ENCODE data around the gene TEAD3.

The TEAD3 gene

DNA sequence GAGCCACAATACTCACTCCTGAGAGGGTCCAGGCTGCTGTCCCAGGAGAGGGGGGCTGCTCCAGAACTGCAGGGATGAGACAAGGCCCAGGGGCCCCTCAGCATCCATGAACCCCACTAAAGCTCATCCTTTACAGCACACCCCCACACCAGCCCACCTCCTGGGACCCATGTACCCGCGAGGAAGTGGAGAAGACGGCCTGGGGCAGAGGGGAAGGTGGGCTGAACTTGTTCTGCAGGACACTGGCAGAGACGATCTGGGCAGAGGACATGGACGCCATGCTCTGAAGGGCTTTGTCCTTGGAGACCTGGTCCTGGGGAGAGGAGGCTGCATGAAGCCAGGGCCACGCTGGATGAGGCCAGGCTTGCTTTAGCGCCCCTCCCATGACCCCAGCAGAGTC is 18.6 kb downstream of the TEAD3 start:
- intact Hi-C loops (cut with DNase I): no loop called here
- peak in 1 of 10 donors; percentile 44 for DNase-seq

DNA sequence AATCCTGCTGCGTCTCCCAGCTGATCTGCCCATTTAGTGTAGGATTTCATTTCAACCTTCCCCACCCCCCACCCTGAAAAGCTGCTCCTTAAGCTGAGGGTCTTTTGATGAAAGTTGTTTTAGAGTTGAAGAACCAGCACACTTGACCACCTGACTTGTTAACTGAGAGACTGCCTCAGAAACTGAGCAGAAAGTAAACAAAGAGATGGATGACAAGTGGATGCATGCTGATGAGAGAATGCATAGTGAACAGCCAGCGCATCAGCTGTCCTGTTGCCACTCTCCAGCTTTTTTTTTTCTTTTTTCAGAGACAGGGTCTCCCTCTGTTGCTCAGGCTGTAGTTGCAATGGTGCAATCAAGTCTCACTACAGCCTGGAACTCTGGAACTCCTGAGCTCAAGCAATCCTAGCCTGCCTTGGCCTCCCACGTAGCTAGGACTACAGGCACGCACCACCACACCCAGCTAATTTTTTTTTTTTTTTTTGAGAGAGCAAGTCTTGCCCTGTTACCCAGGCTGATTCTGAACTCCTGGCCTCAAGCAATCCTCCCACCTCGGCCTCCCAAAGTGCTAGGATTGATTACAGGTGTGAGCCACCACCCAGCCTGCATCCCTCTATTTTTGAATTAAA is 19.2 kb downstream of the TEAD3 start:
- intact Hi-C loops (cut with DNase I): no loop called here
- no peak for DNase-seq

DNA sequence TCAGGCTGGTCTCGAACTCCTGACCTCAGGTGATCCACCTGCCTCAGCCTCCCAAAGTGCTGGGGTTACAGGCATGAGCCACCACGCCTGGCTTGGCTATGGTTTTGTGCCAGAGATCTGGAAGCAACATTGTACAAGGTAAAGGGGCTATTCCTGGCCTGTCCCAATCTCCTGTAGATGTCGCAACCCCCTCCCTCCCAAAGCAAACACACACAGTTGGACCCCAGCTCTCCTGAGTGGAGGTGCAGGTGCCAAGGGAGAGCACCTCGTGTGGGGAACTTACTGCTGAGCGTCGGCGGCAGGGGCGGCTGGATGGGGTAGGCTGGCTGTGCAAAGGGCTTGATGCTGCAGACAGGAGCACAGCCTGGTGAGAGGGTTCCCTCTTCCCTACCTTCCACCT is 19.9 kb downstream of the TEAD3 start:
- intact Hi-C loops (cut with DNase I): no loop called here
- no peak for DNase-seq

DNA sequence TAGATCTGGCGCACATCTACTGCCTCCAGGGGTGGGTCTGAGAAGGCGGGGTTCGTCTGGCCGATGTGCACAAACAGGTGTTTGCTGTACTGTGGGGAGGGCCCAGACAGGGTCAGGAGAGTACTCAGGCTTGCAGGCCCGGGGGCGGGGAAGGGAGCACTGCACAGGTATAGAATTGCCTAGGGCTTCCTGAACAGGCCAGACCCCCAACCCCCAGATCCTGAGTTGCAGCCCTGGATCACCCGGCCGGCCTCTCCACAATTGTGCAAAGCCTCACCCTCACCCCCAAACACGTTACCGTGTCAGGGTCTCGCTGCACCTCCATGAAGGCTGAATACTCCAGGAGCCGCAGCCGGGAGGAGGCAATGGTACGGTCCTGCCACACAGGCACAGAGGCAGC is 20.9 kb downstream of the TEAD3 start:
- intact Hi-C loops (cut with DNase I): no loop called here
- peak in 2 of 10 donors; percentile 68 to 78 for DNase-seq

DNA sequence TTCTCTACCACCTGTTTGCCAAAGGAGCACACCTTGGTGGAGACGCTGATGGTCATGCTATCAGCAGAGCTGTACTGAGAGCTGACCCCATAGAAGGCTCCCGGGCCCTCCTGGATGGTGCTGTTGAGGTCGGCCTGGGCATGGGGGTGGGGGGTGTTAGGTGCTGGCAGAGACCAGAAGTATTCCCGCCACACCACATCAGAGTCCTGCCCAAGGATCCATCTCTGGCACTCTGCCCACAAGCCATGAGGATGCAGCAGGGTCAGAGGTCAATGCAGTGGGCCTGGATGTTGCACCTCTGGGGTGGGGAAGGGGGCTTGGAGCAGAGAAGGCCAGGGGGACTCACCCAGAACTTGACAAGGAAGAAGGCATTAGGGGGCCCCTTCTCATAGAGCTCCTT is 21.3 kb downstream of the TEAD3 start:
- peak in 2 of 10 donors; percentile 48 to 67 for DNase-seq
- intact Hi-C loops (cut with DNase I): no loop called here

DNA sequence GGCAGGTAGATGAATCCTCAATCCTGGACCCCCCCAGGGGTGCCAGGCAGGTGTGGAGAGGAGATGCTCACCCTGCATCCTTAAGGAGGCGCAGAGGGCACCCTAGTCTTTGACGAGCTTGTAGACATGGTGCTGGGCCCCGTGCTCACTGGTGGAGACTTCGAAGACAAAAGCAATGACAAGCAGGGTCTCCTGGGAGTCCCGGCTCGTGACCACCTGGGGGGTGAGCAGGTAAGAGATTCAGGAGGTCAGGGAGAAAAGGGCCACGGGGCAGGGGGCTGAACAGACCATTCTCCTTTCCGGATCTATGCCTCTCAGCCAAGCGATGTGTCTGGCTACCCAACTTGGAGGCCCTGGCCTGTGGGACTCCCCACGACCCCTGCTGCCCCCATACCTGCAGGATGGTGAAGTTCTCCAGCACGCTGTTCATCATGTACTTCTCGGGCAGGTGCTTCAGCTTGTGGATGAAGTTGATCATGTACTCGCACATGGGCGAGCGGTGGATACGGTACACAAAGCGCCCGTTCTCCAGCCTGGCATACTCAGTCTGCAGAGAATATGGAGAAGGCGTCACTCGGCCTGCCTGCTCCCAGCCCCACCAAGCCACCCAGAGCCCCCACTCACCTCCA is 21.8 kb downstream of the TEAD3 start:
- intact Hi-C loops (cut with DNase I): no loop called here
- DNase-seq: peak in 2 of 10 donors; percentile 56 to 63

DNA sequence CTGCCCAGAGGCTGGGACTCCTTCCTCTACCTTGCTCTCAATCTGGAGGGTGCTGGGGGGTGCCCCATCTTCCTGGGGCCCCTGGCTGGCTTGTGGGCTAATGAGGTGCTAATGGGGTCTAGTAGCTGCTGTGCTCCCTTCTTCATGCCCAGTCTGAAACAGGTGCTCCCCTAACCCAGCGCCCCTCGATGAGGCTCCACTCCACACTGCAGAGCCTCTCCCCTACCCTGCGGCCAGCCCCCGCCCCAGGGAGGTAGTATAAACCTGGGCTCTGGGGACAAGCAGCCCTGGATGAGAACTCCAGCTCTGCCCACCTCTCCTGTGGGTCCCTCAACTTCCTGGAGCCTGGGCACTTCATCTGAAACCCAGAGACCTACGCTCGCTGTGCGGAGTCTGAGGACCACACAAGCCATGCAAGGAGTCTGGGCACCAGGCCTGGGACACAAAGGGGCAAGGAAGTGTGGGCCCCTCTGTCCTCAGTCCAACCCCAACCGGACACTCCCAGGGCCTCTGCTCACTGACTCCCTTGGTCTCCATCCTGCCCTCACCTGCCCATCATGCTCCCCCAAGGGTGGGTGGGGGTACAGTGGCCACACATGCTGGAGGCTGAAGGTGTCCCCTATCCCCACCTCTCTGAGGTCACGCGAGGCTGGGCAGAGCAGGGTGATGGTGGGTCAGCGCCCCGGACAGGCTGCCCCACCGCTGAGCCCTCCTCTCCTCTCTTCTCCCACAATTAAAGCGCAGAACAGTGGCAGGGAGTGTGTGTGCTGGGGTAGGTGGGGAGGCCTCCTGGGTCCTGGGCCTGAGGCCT is 22.5 kb downstream of the TEAD3 start:
- intact Hi-C loops (cut with DNase I): no loop called here
- peak in 1 of 10 donors; percentile 67 for DNase-seq

DNA sequence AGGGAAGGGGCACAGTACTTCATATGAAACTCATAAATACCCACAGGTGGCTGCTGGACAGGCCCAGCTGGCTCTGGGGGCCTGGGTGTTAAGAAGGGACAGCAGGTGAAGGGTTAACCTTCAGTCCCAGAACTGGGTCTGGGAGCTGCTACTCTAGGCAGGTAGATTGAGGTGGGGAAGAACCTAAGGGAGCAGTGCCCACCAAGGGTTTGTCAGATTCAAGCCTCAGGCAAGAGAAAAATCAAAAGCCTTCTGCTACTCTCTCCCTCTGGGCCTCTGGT is 23.1 kb downstream of the TEAD3 start:
- no peak for DNase-seq
- intact Hi-C loops (cut with DNase I): no loop called here

DNA sequence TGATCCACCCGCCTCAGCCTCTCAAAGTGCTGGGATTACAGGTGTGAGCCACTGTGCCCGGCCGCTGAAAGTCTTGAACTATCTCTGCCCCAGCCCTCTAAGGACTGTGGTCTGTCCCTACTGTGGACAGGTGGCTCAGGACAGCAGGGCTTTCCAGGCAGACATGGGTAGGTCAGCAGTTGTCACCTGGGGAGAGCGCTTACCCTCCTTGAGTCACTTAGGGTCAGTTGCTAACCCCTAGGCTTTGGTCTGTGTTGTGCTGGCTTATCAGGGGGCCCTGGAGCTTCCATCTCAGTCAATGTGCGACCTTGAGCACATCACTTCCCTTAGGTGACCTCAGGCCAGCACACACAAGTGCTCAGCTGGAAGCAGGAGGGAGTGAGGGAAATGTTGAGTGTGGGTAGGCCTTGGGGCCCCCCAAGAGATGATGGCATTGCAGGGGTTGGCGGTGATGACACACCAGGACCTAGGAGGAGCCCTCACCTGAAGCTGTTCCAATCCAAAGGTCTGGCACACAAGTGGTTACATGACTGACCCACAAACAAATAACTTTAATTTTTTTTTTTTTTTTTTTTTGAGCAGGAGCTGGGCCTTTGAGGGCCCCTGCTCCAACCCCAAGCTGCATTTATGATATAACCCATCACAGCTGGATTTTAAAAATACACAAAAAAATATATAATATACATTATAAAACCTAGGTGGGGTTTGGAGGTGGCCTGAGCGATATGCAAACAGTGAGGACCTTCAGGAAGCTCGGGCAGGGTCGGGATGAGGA is 23.6 kb downstream of the TEAD3 start:
- intact Hi-C loops (cut with DNase I): no loop called here
- DNase-seq: no peak

DNA sequence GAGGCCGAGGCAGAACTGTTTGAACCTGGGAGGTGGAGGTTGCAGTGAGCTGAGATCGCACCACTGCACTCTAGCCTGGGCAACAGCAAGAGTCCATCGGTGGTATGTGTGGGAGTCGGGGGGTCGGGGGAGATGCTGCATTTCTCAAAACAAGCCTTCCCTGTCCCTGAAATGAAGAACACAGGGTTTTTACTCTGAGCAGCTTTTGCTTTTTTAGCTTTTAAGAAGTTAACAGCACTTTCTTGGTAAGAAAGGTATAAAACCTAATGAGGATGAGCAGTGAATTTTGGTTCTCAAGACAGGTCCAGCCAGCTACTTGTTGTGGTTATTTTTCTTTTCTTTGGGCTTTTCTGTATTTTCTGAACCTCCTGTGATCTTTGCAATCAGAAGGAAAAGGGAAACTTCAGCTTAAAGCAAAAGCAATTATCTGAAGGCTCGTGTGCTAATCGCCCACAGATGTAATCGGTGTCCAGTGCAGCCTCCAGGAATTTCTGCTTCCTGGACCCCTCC is 25.0 kb downstream of the TEAD3 start:
- DNase-seq: no peak
- intact Hi-C loops (cut with DNase I): no loop called here

DNA sequence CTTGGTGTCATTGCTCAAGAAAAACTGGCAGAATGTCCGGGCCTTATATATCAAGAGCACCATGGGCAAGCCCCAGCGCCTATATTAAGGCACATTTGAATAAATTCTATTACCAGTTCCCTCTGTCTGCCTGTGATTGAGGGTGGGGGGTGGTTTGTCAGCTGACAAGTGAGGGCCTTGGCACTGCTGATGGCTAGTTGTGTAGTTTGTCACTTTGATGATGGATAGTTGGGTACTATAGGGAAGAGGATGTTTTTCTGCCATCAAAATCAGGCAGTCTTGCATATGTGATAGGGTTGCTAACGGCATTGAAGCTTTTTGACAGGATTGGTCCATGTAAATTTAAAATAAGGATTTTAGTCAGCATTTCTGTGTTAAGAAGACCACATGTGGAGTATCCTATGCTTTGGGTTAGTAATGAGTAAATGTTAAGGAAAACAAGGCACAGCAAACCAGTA is 26.2 kb downstream of the TEAD3 start:
- intact Hi-C loops (cut with DNase I): no loop called here
- DNase-seq: no peak

DNA sequence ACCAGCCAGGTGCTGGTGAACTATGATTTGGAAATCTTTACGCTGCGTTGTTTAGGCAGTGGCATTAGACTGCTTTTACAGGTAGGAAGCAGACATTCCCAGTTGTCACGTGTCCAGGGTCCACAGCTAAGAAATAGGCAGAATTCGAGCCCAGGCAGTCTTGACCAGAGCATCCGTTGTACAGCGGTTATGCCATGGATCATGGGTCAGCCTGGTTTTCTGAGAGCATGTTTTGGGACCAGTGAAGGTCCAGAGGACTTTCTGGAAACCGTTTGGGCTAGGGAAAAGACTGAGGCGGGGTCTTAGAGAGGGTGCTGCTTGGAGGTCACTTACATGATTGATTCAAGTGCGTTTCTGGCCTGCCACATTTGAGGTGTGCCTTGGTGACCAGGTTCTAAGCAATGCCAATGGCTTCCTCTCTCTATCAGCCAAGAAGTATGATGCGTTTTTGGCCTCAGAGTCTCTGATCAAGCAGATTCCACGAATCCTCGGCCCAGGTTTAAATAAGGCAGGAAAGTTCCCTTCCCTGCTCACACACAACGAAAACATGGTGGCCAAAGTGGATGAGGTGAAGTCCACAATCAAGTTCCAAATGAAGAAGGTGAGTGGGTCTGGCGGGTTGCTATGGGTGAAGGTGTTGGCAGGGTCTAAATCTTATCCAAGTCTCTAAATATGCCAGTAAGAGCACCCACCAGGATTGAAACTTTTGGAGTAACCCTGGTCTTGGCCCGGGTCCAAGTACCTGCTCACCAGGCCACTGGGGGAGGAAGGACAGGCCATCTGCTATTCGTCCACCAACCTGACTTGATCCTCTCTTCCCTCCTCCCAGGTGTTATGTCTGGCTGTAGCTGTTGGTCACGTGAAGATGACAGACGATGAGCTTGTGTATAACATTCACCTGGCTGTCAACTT is 26.9 kb downstream of the TEAD3 start:
- DNase-seq: no peak
- intact Hi-C loops (cut with DNase I): loop anchor here (2.0 to 5.0 kb wide), 3 partner anchors 53 to 267 kb away; partner anchors contain the start of genes ARMC12 and ZNF76

DNA sequence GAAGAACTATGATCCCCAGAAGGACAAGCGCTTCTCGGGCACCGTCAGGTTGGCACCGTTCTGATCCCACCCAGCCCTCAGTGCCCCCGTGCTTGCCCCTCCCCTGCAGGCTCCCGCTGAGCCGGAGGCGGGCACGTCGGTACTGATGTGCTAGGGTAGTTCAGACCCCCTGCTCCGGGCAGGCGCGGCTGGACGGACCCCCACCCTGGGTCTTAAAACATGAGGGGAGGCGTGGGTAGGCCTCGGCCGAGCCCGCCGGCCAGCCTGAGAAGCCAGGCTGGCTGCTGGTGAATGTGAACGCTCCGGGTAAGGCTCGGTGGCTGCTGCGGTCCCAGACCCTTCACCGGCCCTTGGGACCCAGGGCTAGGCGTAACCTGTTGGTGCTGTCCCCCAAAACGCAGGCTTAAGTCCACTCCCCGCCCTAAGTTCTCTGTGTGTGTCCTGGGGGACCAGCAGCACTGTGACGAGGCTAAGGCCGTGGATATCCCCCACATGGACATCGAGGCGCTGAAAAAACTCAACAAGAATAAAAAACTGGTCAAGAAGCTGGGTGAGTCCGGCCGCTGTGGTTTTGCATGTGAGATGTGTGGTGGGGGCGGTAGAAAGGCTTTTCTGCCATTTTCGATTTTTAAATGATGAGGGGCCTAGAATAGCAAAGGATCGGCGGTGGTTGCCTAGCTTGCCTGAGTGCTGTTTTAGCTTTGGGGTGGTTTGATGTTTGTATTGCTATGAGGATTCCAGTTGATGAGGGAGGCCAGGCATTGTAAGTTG is 27.7 kb downstream of the TEAD3 start:
- intact Hi-C loops (cut with DNase I): loop anchor here (1.0 to 5.0 kb wide), 4 partner anchors 52 to 268 kb away; partner anchors contain the start of genes ARMC12, PPARD and ZNF76
- DNase-seq: peak in 1 of 10 donors; percentile 86

DNA sequence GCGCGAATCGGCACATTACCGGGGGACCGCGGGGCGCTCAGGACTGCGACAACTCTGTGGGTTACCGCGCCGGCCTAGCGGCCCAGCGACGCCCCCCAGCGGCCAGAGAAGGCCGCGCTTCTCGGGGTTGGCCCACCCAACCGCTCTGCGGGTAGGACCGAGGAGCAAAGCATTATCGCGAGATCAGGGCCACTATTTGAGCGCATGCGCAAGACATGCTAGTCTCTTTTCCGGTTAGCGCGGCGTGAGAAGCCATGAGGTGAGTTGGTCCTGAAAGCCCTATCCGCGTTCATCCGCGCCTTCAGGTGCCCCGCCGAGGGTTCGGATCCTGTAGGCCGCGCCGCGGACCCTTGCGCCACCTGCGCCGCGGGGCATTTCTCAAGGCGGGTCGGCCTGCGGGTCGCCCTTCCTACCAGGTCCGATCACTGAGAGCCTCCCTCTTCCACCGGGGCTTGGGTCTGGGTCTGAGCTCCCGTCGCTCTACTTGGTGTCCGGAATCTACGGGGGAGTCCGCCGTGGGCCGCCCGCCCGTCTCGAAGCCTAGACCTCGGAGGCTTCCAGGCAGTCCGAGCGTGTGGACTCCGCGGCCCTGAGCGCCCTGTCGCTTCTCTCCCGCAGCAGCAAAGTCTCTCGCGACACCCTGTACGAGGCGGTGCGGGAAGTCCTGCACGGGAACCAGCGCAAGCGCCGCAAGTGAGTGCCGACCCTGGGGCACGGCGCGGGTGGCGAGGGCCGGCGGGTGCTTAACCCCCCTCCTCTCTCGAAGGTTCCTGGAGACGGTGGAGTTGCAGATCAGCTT is 28.5 kb downstream of the TEAD3 start, which contains the start of gene RPL10A:
Gene RPL10A (plus strand): TSS at position 221 of the 799 bp plus-strand sequence. CDS start 34 bp downstream, at position 255.
- intact Hi-C loops (cut with DNase I): loop anchor here (1.0 to 5.0 kb wide), 4 partner anchors 51 to 268 kb away; partner anchors contain the start of genes ARMC12, PPARD and ZNF76
- DNase-seq: peak; percentile 93 to 99 (median 96)

DNA sequence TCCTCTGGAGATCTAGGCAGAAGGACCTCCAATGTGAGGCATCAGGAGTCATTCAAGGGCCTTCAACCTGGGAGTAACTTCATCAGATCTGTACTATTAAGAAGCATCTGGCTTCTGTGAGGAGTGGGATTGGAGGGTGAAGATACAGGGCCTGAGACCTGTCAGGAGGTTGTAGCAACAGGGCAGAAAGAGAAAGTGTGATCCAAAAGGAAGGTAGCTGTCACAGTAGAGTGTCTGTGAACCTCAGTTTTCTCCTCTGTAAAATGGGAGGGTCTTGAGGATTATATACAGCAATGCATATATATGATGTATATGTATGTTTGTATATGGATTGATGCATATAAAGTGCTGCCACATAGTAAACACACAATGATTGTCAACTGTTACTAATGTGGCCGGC is 31.2 kb downstream of the TEAD3 start:
- DNase-seq: no peak
- intact Hi-C loops (cut with DNase I): loop anchor here (5.0 kb wide), 1 partner anchor 48 kb away; no protein-coding TSS in a partner anchor

DNA sequence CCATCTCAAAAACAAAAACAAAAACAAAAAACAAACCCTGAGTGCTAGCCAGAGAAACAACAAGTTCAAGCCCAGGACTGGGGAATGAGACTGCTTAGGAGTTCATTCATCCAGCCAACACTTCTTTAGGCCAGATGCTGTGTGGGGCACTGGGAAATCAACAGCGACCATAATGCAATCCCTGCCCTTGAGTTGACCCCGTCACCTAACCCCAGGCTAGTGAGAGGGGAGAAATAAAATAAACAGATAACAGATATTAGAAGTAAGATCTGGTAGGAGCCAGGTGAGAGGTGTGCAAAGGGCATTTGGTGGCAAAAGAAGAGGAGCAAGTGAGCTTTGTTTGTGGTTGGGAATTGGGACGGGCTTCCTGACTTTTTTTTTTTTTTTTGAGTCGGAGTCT is 33.6 kb downstream of the TEAD3 start:
- DNase-seq: no peak
- intact Hi-C loops (cut with DNase I): no loop called here

DNA sequence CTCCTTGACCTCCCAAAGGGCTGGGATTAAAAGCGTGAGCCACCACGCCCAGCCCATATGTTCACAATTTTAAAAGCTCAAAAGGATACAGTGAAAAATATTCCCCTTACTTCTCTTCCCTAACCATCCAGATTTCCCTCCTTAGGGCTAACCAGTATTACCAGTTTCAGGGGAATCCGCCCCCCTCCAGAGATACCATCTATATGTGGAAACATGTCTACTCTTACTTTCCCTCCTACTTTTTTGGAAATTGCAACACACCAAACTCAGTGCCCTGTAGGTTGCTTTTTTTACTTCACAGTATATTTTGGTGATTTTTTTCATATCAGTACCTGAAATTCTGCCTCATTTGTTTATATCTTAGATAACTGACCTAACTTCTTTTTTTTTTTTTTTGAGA is 35.6 kb downstream of the TEAD3 start:
- DNase-seq: no peak
- intact Hi-C loops (cut with DNase I): no loop called here

DNA sequence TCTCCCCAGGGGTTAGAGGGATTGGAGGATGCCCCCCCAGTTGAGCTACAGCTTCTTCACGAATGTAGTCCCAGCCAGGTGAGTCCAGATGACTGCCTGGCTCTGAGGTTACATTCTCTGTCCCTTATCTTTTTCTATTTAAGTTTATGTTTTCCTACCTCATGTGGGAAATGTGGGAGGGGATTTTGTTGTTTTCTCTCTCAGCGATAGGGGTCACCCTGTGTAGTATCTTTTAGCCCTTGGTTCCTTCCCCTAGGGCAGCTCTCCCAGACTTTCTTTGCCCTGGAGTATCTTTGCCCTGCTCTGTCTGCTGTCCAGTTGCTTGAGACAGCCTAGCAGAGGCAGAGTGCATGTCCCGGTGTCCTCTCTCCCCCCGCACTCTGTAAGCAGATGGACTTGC is 39.0 kb downstream of the TEAD3 start:
- intact Hi-C loops (cut with DNase I): no loop called here
- no peak for DNase-seq
